NCI-H510A (cell line): ENCODE results near the gene PTPRA.
A peak's percentile ranks its signal among the peaks of the same experiment; 100 is the strongest.
"Not testable (repeated sequence)": the region's sequence is repeated elsewhere in the genome, so short reads cannot be mapped to it uniquely, and the experiment has no call there.

Experiments
- DNase-seq: peaks from one replicate; lab custom pipeline; 2025; lab: John Stamatoyannopoulos, UW

Gene PTPRA

DNA sequence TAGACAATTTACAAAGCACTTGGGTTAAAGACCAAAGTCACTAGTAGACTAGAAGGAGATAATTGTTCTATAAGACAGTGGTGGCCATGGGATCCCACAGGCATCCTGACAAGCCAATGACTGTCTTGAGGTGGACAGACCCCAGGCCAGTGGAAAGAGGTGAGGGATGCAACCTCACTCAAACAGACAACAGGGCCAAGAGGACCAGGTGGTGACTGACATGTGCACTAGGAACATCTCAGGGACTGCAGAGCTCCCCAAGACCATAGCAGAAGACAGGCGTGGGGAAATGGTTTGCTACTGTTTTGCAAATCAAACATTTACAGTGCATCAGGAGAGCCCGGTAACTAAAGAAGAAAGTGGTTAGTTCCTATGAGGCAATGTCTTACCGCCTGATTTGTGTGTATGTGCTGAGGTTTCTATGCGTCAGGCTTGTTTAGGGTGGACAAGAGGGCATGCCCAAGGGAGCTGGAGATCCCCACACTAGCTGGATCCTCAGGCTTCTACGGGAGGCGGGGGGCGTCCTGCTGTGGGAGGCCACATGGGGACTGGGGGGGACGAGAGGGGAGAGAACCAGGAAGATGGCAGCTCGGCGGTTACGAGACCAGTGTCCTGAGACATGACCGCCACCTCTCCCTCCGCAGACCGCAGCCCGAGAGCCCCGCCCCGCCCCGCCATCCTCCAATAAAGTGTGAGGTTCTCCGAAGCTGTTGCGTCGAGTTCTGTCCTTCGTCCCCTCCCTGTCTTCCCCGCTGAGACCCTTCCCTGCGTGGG lies 171.9 kb downstream of the PTPRA start:
- peak; percentile 90 for DNase-seq

DNA sequence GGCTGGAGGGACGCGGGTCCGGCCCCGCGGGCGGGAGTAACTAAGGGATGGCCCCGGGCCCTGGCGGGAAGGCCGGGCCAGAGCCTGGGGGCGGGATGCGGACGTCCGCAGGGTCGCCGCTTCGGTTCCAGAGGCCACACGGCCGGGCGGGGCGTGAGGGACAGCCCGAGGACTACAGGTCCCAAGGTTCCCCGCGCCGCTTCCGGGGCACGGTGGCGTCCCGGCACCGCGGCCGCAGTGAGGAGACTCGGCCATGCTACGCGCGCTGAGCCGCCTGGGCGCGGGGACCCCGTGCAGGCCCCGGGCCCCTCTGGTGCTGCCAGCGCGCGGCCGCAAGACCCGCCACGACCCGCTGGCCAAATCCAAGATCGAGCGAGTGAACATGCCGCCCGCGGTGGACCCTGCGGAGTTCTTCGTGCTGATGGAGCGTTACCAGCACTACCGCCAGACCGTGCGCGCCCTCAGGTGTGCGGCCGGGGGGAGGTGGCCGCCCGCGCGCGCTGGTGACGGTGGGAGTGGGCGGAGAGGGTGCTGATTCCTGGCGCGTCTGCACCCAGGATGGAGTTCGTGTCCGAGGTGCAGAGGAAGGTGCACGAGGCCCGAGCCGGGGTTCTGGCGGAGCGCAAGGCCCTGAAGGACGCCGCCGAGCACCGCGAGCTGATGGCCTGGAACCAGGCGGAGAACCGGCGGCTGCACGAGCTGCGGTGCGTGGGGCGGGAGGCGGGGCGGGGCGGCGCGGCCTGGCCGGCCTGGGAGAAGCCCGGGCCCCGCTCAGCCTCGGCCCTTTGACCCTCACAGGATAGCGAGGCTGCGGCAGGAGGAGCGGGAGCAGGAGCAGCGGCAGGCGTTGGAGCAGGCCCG lies 172.8 kb downstream of the PTPRA start, which contains the start of gene MRPS26:
Gene MRPS26 (plus strand): TSS at position 237 of the 861 bp plus-strand sequence. CDS start 17 bp downstream, at position 254.
- DNase-seq = peak; percentile 95

DNA sequence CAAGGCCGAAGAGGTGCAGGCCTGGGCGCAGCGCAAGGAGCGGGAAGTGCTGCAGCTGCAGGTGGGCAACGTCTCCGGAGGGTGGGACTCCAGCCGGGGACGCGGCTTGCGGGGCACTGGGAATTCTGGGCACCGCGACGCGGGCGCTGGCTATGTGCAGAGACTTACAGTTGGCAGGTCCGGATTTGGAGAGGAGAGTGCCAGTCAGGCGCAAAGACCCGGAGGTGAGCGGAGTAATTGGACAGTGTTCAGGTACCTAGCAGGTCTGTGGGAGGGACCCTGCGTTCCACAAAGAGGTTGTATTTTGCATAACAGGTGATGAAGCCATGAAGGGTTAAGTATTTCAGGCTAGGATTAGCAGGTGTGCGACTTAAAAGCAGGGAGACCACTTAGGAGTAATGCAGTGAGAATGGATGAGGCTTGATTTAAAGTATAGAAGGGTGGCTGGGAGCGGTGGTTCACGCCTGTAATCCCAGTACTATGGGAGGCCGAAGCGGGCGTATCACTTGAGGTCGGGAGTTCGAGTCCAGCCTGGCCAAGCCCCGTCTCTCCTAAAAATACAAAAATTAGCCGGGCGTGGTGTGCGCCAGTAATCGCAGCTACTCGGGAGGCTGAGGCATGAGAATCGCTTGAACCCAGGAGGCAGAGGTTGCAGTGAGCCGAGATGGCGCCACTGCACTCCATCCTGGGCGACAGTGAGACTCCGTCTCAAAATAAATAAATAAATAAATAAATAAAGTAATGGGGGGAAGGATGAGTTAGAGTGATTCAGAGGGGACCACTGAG lies 173.6 kb downstream of the PTPRA start:
- peak; percentile 93 for DNase-seq

DNA sequence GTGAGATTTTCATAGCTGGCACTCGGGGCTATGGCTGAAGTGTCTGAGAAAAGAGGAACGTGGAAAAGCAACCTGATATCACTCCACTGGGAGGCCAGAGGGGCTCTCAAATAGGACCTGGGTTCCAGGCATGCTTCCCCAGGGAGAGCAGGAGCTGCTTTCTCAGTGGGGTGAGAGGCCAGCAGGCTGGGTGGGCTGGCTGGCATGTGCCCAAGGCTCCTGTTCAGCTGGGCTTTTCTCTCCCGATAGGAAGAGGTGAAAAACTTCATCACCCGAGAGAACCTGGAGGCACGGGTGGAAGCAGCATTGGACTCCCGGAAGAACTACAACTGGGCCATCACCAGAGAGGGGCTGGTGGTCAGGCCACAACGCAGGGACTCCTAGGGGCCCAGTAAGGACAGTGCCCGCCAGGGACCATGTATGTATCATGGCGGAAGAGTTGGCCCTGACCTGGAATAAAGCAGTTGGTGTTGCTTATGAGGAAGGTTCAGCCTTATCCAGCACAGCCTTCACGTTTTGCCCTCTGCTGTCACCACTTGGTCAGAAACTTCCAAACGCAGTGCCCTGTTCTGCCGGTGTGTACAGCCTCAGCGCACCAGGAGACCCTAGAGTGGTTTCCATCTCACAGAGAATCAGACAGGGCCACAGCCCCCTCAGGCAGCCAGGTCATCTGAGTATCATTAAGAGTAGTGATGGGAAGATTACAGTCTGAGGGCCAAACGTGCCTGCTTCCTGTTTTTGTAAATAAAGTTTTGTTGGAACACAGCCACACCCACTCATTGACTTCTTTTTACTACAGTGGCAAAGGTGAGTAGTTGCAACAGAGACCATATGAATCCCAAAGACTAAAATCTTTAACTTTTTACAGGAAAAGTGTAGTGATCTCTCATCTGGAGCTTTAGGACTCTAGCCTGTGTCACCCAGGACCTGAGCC lies 174.5 kb downstream of the PTPRA start:
- no peak for DNase-seq

DNA sequence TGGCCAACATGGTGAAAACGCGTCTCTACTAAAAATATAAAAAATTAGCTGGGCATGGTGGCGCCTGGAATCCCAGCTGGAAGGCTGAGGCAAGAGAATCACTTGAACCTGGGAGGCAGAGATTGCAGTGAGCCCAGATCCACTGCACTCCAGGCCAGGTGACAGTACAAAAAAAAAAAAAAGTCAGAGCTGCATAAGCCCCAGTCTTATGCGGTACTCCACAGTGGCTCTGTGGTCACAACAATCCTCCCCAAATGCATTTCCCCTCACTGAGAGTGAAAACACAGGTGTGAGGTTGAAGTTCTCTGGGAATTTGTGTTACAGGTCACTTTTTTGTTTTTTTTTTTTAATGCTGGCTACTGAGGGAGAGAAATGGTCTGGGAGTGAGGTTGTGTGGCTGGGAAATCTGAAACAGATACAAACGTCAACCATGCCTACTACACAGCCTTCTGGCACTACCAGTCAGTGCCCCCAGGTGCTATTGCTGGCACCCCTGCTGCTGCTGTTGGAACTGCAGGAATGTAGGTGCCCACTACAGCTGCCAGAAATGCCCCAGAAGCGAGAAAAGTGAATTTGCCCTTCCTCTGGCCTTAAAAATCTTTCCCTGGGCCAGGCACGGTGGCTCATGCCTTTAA lies 178.2 kb downstream of the PTPRA start:
- no peak for DNase-seq

DNA sequence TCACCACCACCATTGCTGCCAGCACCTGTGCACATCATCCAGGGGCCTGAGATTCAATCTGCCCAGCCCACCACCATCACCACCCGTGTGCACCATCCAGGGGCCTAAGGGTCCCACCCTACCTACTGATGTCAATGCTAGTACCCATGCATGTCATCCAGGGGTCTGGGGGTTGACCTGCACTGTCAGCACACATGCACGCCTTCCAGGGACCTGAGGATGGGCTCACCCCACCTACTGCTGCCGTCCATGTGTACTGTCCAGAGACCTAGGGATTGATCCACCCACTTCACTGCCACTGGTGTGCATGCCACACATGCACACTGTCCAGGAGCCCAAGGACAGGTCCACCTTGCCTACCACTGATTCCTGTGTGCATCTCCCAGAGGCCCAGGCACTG lies 186.2 kb downstream of the PTPRA start:
- no peak for DNase-seq

DNA sequence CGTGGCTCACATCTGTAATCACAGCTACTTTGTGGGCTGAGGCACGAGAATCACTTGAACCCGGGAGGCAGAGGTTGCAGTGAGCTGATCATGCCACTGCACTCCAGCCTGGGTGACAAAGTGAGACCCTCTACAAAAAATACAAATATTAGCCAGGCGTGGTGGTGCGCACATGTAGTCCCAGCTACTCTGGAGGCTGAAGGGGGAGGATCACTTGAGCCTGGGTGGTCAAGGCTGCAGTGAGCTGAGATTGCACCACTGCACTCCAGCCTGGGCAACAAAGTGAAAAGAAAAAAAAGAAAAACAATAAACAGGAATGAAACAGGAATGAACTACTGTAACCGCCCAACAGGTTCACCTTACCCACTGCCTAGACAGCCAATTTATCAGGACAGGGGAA lies 190.8 kb downstream of the PTPRA start:
- not testable (repeated sequence) for DNase-seq

DNA sequence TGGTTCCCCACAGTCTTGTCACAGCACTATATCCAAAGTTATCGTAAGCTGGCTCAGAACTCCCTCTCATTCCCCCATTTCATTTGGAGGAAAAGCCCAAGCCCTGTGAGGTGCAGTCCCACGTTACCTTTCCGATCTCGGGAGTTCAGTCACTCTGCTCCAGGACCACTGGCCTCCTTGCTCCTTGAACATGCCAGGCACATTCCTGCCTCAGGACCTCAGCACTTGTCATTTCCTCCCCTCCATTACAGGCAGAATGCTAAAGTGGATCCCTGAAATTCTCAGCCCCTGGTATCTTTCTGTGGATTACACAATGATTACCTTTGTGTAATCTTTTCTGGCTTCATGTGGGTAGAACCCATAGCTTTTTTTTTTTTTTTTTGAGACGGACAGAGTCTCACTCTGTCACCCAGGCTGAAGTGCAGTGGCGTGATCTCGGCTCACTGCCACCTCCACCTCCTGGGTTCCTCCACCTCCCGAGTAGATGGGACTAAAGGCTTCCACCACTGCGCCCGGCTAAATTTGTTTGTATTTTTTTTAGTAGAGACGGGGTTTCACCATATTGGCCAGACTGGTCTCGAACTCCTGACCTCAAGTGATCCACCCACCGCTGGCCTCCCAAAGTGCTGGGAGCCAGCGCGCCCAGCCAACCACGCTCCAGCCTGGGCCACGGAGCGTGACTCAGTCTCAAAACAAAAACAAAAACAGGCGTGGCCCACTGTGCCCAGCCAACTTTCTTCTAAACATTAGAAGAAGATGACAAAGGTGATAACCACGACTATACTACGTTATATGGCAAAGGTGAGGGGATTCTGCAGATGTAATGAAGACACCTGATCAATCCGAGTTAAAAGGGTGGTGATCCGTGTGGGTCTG lies 194.1 kb downstream of the PTPRA start:
- no peak for DNase-seq

DNA sequence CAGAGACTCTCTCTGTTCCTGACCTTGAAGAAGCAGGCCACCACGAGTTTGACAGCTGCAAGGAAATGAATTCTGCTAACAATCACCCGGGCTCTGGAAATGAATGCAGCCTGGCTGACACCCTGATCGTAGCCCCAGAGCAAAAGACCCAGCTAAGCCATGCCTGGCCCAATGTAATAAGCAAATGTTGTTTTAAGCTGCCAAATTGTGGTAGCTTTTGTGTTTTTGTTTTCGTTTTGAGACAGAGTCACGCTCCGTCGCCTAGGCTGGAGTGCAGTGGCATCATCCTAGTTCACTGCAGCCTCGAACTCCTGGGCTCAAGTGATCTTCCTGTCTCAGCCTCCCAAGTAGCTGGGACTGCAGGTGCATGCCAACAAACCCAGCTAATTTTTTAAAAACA lies 194.8 kb downstream of the PTPRA start:
- DNase-seq = no peak

DNA sequence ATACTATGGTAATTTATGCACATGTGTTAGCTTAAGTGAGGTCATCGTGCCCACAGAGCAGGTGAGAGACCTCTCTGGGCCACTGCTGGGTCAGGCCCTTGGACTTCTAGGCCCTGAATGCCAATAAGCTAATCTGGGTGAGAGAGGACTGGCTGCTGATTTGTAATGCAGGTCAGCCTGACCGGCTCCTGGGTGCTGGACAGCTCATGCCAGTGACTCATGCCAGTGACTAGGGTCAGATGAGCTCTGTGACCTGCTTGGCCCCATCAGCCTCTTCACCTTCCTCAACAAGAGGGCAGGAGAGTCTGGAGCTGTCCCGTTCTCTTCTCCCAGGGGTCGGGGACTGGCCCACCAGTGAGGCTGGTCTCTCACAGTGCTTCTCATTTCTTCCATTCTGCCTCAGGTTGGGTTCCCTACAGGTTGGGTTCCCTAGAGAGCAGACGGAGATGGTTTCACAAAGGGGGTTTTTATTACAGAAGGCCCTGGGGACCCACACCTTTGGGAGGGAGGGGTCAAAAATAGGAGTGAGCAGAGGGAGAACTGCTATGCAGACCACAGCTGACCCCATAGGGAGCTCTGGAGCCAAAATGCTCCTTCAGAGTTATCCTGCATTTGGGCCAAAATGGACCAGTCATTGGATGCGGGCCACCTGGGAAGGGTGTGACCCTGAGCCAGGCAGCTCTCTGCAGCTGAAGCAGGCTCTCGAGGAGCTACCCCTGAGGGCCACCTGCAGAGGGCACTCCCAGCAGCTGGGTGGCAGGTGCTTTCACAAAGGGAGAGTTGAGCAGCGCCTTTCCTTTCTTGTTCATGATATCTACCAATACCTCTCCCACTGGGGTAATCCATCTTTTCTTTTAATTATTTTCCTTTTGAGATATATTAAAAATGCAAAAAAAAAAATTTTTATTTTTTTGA lies 196.0 kb downstream of the PTPRA start:
- peak; percentile 65 for DNase-seq

DNA sequence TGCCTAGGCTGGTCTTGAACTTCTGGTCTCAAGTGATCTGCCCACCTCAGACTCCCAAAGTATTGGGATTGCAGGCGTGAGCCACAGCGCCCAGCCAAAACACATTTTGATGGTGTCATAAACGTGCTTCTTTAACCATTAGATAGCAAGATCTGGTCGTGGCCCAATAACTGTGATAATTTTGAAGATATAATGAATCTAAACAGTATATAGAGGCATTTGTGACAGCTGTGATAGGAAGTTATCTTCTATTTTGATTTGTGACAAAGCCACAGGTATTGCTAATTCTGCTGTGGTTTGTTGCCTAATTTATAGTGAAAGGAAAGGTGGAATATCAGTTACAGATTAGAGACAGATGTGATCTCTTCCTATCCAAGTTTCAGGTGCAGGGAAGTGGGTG lies 197.4 kb downstream of the PTPRA start:
- no peak for DNase-seq

DNA sequence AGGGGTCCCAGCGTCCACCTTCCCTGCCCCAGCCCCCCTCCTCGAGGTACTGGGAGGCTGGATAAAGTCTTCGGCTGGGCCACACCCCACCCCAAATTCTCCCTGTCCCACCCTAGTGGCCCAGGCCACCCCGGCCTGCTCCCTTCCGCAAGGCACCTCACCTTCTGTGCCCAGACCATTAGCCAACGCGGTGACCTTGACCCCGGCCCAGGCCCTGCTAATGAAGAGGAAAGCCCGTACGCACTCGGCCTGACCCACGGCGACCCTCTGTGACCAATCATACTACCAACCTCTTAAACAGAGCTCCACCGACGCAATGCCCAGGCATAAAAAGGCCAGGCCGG lies 198.0 kb downstream of the PTPRA start:
- DNase-seq = no peak

DNA sequence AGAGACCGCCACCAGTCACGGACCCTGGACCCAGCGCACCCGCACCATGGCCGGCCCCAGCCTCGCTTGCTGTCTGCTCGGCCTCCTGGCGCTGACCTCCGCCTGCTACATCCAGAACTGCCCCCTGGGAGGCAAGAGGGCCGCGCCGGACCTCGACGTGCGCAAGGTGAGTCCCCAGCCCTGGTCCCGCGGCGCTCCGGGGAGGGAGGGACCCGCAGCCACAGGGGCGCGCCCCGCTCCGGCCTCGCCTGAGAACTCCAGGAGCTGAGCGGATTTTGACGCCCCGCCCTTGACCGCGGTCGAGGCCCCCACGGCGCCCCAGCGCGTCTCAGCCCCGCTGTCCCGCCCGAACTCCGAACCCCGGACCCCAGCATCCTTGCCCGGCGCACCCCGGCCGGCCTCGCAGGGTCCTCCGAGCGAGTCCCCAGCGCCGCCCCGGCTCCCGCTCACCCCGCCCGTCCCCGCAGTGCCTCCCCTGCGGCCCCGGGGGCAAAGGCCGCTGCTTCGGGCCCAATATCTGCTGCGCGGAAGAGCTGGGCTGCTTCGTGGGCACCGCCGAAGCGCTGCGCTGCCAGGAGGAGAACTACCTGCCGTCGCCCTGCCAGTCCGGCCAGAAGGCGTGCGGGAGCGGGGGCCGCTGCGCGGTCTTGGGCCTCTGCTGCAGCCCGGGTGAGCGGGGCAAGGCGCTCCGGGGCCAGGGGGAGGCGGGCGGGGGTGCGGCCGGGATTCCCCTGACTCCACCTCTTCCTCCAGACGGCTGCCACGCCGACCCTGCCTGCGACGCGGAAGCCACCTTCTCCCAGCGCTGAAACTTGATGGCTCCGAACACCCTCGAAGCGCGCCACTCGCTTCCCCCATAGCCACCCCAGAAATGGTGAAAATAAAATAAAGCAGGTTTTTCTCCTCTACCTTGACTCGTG lies 198.6 kb downstream of the PTPRA start, which contains the start of gene OXT:
Gene OXT (plus strand): TSS at position 11 of the 920 bp plus-strand sequence. CDS start 36 bp downstream, at position 47.
- DNase-seq = no peak

DNA sequence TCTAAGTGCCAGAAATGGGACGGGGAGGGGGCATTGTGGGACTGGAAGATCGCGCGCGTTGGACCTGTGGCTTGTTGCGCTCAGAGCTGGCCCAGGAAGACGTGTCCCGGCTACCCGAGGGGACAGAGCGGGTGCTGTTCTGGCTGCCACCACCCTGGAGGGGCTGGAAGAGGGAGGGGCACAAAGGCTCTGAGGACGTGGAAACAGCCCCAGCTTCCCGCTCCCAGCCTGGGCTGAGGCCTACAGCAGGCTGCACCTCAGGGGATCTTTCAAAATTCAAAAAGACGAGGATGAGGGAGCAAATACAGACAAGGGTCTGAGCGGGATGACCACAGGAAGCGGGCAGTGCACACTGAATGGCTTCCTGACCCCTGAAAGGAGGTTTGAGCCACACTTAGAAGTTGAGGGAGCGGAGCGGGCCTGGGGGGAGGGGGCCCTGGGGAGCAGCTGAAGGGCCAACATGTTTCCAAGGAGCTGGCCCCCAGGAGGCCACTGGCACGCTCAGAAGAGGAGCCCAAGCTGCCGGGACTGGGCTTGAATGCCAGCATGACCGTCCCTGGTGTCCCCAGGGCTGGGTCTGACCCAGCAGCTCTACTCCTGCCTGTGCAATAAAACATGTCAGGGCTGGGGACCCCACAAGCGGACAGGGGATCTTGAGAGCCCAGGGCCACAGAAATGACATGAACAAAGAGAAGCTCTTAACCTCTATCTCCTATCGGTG lies 199.4 kb downstream of the PTPRA start:
- no peak for DNase-seq

DNA sequence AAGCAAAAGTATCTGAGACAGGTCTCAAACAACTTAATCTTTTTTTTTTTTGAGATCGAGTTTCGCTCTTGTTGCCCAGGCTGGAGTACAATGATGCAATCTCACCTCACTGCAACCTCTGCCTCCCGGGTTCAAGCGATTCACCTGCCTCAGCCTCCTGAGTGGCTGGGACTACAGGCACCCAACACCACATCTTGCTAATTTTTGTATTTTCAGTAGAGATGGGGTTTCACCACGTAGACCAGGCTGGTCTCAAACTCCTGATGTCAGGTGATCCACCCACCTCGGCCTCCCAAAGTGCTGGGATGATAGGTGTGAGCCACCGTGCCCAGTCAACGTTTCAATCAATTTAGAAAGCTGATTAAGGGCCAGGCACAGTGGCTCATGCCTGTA lies 200.0 kb downstream of the PTPRA start:
- DNase-seq = not testable (repeated sequence)

DNA sequence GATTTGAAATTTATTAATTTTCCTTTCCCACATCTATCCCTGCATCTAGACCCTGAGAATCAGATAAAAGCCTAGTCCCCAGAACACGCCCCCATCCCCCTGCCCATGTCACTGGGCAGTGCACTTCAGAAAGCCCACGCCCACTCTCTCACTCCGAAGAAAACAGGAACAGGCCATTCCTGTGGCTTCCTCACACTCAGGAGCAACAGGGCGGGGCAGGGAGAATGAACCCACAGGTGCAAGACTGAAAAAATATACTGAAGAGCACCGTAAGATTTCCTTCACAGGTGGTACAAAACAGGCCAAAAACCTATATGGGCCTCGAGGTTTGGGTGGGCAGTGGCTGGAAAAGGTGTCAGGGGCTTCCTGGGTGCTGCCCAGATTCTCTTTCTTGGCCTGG lies 201.5 kb downstream of the PTPRA start:
- DNase-seq = peak; percentile 28

DNA sequence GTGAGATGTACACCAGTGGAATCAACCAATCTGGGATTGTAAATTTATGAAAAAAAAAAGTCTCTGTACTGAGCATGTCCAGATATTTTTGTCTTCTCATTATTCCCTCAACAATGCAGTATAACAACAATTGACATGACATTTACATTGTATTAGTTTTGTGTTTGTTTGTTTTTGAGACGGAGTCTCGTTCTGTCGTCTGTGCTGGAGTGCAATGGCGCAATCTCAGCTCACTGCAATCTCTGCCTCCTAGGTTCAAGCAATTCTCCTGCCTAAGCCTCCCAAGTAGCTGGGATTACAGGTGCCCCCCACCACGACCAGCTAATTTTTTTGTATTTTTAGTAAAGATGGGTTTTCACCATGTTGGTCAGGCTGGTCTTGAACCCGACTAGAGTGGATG lies 202.0 kb downstream of the PTPRA start:
- not testable (repeated sequence) for DNase-seq
